Brain pericyte (primary cell): ENCODE measurements around the gene TAS2R3.
"Not testable (repeated sequence)": the region's sequence is repeated elsewhere in the genome, so short reads cannot be mapped to it uniquely, and the experiment has no call there.

Source experiments
- DNase-seq: peaks from one replicate; pipeline ENCODE4 v3.0.0-alpha.2; 2012; ENCODE audit warnings: low read depth, low spot score

Gene TAS2R3, protein sequence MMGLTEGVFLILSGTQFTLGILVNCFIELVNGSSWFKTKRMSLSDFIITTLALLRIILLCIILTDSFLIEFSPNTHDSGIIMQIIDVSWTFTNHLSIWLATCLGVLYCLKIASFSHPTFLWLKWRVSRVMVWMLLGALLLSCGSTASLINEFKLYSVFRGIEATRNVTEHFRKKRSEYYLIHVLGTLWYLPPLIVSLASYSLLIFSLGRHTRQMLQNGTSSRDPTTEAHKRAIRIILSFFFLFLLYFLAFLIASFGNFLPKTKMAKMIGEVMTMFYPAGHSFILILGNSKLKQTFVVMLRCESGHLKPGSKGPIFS

DNA sequence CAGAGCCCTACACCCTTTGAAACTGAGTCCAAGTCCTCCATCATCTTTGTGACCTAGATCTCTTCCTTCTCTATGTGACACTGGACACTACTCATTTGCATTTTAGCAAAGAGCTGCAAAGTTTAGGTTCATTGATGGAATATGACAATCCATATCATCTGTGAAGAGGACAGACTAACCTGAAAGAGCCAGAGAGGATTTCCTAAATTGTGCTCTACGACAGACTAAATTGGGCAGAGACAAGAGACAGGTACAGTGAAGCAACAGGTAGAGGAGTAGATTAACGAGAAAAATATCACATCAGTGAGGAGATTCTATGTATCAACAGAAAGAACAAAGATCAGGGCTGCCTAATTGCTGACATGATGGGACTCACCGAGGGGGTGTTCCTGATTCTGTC lies at the start of gene TAS2R3:
Gene TAS2R3, plus strand, starts transcription at position 301 of the 400 bp plus-strand sequence. Its CDS starts 62 bp downstream, at position 363.
- no peak for DNase-seq

DNA sequence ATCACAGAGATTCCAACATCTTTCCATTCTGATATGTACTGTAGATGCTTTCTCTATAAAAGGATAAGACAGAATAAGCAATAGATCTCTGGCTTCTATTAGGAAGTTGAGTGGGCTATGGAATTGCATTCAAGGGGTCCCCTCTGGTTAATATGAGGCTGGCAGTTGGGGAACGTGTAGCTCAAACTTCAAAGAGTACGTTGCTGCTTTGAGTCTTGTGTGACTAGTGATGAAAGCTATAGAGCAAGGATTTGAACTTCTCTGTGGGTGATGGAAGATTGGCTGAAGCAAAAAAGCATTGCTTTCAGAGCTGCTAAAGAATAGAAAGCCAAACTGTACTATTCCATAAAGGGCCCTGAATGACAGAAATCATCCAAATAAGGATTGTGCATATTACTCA lies 49.3 kb upstream of the TAS2R3 start:
- no peak for DNase-seq

DNA sequence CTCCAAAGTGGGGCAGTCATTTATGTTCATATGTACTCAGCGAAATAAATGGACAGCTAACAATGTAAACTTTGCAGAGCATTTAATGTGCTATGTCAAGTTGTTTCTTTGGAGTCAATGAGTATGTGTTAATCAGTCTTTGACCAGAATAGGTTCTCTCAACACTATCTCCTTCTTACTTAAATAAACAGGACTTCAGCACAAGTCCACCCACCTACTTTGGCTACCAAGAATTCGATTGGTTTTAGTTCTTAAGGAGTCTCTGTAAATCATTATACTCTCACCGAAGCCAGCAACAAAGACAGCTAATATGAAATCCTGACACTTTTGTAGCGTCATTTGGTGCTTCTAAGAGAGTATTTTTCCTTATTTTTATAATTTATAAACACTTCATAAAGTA lies 48.9 kb upstream of the TAS2R3 start:
- DNase-seq: no peak

DNA sequence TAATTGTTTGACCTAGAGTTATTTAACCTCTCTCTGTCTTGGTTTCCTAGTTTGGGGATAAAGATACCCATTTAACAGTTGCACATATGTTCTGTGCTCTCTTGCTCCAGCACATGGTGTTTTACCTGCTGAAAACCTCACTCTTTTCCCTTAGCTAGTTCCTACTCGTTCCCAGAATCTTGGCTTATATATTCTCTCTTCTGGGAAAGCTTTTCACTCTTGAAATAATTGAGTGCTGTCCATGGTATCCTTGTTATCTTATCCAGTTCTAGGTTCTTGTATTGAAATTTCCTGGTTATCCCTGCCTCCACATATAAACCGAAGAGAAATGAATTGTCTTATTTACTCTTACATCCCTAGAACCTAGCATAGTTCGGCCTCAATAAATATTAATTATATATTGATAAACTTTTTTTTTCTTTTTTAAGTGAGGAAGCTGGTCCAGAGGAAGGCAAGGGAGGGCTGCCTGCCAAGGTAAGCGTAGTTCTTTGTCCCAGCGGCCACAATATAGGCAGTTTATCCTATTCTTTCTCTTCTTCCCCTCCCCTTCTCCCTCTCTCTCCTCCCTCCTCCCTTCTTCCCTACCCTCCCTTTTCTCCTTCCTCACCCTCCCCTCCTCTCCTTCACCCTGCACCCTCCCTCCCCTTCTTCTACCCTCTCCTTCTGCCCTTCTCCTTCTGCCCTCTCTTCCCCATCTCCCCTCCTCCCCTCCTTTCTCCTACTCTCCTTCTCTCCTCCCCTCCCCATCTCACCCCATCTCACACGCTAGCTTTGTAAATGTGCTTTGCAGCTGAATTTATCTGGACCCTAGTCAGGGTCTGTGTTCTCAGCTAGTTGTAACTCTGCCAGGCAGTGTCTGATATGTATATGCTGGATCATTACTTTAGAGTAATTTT lies 47.9 kb upstream of the TAS2R3 start:
- no peak for DNase-seq

DNA sequence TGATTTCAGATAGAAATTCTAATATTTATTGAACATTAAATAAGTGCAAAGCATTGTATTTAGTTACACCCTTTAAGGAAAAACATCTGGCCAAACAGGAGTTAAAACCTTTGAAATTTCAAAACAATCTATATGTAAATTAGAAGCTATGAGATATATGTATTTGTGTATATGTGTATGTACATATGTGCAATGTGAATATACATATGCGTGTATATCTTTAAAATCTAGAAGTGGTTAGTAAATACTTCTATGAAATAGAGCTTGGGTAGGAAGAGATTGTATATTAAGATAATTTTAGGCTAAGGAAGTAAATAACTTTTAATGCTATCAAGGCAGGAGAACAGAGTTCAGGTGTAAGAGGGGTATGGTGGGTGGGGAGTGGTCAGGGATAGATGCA lies 46.4 kb upstream of the TAS2R3 start:
- DNase-seq: no peak

DNA sequence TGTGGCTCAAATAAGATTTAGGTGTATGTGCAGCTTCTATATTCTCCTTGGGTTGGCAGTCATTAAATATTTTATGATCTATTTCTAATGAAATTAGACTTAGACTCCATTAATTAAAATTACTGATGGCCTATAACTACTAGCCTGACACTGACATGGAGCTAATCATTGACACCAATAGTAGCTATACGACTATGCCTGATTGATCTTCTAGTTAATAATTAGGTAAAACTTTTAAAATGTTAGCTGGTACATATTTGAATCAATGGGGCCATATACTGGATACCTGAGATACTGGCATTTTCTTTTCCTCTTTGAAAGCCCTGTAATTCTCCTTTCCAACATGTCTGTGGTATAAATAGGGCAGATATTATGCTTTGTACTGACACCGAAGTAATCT lies 41.4 kb upstream of the TAS2R3 start:
- DNase-seq: no peak

DNA sequence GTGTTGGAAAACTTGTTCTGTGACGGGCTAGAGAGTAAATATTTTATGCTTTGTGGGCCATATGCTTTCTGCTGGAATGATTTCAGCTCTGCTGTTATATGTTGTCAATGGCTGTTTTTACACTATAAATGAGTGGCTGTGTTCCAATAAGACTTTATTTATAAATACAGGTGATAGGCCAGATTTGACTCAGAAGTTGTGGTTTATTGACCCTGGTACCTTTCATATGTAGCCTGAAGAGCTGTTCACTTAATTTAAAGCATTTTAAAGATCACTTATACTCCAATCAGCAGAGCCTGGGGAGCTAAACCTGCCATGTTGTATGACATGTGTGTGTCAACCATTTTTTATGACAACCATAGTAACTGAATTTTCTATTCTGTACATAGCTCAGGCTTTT lies 34.9 kb upstream of the TAS2R3 start:
- no peak for DNase-seq

DNA sequence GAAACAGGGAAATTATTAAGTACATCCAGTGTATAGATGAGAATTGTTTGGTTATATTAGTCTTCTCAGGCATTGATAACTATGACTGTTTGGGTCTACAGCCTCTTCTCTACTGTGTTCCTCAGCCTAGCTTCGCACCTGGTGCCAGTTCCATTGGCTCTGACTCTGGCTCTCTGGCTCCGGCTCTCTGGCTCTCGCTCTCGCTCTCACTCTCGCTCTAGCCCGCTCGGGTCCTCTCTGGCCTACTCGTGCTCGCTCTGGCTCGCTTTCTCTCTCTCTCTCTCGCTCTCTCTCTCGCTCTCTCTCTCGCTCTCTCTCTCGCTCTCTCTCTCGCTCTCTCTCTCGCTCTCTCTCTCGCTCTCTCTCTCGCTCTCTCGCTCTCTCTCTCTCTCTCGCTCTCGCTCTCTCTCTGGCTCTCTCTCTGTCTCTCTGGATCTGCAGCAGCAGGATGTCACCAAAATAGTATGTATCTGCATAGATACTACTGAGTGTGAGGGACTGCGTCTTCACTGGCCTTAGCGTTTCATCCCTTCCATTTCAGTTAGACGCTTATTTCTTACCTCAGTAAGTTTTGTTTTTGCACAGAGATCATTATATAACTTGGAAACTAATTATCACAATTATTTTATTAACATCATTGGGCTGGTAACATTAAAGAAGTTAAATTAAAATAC lies 32.3 kb upstream of the TAS2R3 start:
- no peak for DNase-seq

DNA sequence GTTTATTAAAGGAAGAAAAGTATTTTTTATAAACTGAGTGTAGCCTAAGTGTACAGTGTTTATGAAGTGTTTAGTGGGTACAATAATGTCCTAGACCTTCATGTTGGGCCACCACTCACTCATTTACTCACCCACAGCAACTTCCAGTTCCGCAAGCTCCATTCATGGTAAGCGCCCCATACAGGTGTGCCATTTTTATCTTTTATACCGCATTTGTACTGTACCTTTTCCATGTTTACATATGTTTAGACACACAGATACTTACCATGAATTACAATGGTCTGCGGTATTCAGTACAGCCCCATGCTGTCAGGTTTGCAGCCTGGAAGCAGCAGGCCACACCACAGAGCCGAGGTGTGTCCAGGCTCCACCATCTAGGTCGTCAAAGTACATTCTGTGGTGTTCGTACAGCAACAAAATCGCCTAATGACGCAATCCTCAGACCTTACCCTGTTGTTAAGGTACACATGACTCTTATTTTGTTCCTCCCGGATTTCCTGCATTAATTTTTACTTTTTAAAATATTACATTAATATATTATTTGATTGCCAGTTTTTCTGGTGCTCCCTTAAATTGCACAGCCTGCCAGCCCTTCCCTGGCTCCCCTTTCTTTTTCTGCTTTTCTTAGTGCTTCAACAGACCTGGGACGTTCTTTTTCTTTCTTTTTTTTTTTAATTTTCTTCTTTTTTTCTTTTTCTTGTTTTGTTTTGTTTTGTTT lies 26.6 kb upstream of the TAS2R3 start:
- no peak for DNase-seq

DNA sequence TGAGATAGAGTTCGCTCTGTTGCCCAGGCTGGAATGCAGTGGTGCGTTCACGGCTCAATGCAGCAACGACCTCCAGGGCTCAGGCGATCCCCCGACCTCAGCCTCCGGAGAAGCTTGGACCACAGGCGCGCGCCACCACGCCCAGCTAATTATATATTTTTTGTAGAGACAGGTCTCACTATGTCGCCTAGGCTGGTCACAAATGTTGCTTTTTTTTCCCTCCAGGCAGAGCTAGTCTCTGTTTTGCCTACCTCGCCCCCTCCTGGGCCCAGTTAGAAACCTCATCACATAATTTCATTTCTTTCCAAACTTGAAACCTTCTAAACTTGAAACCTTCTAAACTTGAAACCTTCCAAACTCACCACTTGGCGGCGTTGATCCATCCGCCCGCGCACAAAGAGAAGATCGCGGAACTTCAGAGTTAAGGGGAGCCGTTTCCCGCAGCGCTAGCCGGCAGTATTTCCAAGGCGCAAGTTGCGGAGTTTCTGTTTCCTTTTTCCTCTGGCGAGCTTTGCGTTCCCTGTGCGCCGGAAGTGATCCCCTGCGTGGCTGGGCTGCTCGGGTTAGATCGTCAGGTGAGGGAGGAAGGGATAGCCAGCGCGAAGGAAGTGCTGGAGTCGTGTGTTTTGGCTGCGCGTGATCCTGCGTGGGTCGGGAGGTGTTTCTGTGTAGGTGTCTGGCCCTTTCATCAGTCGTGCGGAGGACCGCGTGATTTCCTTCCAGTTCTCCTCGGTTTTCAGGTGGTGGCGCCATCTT lies 25.9 kb upstream of the TAS2R3 start, which contains the start of gene SSBP1:
Gene SSBP1, plus strand, starts transcription at position 523 of the 756 bp plus-strand sequence. CDS start 809 bp downstream, outside the sequence.
- peak; percentile 92 for DNase-seq

DNA sequence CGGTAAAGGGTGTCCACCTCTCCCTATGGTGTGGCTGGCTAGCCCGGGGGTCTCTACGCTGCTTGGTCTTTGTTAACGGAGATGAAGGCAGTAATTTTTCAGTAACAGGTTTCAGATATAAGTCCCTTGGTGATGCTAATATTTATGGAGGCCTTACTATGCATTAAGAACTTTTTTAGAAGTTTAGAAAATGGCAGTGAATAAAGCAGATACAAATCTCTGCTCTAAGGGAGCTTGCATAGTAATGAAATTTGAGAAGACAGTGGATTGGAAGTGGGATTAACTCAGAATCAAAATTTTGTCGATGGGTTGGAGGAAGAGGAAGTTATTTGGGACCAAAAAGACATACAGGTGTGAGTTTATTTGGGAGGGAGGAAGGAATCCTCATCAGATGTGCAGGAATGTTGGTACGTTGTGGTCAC lies 25.3 kb upstream of the TAS2R3 start:
- DNase-seq: no peak

DNA sequence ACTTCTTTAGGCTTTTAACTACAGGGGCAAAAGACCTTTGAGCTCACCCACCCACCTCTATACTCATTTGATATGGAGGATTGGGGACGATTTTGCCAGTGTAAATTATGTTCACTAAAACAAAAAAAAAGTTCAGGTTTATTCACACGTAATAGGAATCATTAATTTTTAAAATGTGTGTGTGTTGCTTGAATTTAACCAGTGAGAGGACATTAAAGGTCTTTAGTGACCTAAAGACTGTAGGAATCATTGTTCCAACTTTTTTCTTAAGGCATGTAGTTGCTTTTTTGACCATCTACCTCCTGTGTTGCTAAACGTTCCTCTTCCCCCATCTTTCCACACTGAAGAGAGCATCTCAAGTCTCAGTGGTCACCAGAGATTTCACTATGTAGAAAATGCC lies 24.6 kb upstream of the TAS2R3 start:
- DNase-seq: no peak

DNA sequence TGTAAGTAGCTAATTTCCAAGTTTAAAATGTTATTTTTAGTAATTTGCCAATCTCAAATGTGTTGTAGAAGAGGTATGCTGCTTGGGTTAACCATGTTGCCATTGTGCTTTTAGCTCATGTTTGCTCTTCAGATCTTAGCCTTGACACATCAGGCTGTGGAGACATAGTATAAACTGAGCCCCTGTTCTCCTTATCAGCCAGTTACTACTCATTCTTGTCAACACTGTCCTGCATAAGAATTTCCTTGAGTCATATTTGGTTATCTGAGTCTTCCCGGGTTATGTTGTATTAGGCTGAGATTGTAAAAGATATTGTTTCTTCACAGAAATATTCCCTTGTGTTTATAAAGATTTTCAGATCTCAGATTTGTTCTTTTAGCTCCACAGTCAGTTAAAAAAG lies 21.7 kb upstream of the TAS2R3 start:
- DNase-seq: no peak

DNA sequence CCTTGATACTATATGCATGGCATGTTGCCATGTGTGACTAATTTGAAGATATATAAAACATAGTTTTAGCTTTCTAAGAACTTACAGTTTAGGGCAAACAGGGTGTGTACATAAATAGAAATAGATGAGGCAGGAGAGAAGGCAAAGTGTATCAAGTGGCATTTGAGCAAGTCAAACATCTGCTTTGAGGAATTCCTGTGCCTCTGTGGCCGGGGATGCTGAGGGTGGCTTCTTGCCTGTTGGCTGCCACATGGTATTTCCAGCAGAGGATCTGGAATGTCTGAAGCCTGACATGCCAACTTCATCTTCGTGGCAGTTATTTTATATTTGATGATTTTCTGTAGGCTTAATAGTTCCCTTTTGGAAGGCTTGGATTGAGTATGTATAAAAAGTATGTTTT lies 19.8 kb upstream of the TAS2R3 start:
- DNase-seq: no peak

DNA sequence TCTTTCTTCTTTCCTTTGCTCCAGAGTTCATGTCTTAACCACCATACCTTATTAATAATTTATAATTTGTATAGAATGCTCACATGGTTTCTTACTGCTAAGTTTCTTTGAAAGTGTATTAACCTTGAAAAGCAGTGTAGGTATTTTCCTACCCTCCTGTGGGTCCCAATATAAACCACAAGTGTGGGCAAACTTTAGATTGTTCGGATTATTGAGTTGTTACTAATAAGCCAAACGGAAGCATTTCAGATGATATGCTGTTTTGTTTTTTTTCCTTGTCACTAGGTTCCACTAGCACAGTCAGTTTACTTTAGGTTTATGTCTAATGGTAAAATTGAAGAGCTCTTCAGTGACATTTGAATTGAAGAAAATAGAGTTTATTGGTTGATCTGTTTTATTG lies 15.5 kb upstream of the TAS2R3 start:
- no peak for DNase-seq

DNA sequence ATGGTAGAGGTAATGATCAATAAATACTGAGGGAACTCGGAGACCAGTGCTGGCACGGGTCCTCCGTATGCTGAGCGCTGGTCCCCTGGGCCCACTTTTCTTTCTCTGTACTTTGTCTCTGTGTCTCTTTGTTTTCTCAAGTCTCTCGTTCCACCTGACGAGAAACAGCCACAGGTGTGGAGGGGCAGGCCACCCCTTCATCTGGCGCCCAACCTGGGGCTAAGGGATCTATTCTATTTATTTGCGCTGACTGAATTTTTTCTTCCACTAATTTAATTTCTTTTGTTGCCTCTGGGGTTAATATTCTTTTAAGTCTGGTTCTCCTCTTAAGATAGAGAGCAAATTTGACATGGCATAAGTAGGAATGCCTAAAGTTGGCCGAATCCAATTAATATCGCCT lies 12.0 kb upstream of the TAS2R3 start:
- DNase-seq: not testable (repeated sequence)

DNA sequence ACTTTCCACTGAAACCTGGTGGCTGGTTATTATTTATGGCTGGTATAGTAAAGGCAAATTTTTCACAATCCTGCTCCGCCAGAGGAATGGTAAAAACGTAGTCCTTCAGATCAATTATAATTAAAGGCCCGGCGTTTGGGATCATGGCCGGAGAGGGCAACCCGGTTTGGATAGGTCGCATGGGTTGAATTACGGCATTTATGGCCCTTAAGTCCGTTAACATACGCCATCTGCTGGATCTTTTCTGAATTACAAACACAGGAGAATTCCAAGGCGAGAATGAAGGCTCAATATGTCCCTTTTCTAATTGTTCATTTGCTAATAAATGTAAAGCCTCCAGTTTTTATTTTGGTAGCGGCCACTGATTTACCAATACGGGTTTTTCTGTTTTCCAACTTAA lies 11.3 kb upstream of the TAS2R3 start:
- DNase-seq: no peak

DNA sequence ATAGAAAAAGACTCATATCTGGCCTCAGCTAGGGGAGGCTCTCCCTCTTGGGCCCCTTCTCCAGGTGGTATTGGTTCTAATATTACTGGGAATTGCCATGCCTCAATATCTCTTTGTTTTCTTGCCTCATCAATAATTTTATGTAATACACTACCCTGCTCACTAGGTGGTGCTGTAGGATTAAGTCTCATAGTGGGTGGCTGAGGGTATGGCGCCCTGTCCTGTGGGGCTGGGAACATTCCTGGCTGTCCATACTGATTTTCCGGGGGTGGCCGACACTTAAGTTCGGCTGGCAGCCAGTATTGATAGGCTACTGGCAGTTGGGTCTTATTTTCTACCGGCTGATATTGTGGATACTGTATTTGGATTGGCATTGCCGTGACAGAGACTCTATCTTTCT lies 9.0 kb upstream of the TAS2R3 start:
- no peak for DNase-seq

DNA sequence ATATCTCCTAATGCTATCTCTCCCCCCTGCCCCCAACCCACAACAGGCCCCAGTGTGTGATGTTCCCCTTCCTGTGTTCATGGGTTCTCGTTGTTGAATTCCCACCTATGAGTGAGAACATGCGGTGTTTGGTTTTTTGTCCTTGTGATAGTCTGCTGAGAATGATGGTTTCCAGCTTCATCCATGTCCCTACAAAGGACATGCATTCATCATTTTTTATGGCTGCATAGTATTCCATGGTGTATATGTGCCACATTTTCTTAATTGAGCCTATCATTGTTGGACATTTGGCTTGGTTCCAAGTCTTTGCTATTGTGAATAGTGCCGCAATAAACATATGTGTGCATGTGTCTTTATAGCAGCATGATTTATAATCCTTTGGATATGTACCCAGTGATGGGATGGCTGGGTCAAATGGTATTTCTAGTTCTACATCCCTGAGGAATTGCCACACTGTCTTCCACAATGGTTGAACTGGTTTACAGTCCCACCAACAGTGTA lies 6.2 kb downstream of the TAS2R3 start:
- DNase-seq: not testable (repeated sequence)

DNA sequence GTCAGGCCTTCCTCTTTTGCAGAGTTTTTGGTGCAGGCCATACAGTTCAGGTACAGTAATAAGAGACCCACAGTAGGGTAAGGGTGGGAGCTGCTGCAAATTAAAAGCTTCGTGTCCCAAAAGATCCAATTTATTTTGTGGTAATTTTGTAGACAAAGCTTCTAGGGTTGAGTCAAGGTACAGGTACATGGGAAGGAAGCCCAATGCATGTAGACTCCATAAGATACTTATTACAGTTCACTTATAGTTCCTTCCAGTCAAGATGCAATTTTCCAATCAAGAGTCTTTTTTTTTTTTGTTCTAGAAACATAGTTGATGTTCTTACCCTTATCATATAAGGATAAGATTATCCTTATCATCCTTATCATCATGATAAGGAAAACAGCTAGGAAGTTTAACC lies 12.5 kb downstream of the TAS2R3 start, which contains the start of gene TAS2R4:
Gene TAS2R4, plus strand, starts transcription at position 301 of the 400 bp plus-strand sequence. CDS start 1,815 bp downstream, outside the sequence.
- DNase-seq: no peak
